ENCODE measurements around the gene STARD8.
"Not testable (repeated sequence)": the region's sequence is repeated elsewhere in the genome, so short reads cannot be mapped to it uniquely, and the experiment has no call there.

The STARD8 gene

DNA sequence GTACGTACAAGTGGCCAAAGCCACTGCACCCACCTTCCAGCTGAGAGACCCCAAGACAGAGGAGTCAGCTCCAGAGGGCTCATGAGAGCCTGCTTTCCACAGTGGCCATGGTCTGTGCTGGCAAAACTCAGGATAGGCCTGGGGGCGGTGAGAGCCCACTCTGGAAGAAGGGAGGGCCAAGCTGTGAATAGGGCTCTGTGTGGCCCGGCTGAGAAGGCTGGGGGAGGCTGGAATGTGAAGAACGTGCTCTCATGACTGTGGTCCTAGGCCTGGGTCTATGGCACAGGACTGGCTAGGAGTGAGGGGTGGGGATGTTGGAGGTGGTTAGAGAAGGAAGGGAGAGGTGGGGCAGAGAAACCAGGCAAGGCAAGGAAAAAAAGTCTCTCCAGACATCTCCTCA, 13.3 kb downstream of the STARD8 start:
- DNase-seq = no peak

DNA sequence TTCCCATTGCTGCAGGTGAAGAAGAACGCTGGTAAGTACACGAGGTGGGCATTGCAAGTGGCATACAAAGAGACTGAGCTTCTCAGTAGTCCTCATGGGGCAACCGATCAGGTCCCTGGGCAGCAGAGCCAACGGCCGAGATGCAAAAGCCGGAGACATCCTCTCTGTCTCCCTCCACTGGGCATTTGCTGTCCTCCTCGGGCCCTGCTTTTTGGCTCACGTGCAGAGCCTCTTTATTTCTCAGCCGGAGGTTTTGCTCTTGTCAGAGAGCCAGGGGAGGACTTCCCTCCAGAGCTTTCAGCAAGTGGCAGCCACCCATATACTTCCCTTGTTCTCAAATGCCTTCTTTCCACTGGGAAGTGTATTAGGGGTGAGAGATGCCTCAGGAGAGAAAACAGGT, 18.0 kb downstream of the STARD8 start:
- no peak for DNase-seq

DNA sequence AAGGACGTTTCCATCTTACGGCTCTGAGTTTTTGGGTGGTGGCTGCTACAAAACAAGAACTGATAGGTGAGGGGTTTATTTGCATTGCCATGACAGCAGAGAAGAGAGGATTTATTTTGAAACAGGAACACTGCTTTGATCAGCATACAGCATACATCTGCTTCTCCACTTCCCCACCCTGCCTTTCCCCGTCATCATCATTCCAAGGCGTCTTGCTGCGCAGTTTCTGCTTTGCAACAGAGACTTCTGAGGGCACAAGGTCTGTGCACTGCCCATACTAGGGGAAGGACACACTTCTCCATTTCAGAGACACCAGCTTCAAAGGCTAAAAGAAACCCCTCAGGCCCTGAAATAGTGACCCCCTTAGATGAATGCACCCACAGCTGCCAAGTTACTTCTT, 19.1 kb downstream of the STARD8 start:
- DNase-seq = no peak

DNA sequence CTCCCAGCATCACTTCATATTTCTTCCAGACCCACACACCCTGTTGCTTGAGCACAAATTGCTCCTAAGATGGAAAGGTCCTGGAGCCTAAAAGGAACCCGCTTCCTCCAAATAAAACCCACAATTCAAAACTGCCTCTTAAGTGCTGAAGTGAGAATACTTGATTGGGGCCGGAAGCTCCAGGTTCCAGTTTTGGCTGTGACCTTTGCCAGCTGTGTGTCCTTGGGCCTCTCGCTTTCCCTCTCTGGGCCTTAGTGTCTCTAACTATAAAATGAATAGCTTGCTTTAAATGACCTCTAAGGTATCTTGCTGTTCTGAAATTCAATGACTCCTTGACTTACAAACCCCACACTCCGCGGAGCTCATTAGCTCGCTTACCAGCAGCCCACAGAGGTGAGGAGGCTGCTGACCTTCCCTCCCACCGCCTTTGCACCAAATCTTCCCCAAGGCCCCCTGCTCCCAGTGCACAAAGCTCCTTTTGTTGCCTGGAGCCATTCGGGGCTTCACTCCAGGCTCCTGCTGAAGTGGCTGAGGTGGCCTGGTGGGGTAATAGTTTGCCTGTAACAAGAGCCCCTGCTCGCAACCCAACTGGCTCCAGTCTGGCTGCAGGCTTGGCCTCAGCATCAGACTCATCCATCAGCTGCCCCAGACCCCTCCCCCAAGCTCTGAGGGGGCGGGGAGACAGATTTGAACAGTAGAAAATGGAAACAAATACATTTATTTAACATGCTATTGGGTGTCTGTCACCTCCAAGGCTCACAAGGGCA, 21.8 kb downstream of the STARD8 start:
- DNase-seq = no peak

DNA sequence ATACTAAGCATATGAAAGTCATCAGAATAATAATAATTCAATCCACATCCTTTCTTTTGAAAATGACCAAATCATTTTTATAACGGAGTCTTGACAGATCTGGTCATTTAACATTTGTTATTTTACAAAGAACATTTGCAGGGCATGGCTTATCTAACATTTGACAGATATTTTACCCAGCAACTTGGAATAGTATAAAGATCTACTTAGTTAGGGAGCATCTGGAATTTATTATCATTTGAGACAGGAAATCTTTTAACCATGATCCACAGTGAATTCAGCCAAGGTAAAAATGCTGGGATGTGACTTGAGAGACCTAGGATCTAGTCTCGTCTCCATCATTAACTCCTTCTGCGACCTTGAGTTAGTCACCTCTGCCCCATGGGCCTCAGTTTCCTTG, 22.4 kb downstream of the STARD8 start:
- no peak for DNase-seq

DNA sequence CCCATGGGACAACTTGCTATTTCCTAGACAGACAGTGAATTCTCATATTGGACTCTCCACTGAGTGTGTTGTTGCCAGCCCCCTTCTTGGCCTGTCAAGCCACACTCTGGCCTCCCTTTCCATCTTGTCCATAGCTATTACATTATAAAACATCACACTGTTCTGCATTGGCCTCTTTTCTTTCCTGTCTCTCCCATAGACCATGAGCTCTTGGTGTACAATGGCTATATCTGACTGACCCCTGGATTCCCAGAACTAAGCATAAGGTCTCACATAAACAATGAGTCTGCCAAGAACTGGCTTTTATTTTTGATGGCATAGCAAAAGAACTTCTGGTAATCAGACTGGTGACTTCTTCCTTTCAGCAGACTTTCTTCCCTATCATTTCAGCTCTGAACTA, 23.8 kb downstream of the STARD8 start:
- DNase-seq = no peak

DNA sequence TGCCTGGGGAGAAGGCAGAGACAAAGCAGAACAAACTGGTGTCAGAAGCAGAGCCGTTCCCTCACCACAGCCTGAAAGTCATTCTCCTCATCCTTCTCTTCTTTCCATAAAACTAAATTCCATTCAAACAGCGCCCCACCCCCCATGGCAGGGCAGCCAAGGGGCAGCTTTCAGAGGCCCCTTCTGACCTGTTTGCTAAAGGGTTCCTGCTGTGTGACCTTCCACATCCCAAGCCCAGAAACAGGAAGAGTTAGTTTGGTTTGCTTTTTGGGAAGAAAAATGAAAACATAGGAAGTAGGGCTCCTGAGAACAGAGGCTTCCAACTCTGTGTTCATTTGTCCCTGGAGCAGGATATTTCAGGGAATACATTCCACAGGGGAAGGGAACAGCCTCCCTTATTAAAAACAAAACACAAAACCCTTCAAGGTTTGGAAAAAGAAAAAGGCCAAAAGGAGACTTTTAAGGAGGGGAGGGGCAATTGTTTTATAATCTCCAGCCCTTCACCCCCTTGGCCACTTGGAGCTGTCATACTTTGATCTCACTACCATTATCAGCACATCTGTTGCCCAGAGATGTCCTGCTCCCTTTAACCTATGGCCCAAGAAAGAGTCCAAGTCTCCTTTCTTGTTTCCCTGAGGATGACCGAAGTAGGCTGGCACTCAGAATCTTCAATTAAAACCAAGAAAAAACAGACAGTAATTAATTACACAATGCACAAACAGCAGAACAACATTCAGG, 25.3 kb downstream of the STARD8 start:
- no peak for DNase-seq

DNA sequence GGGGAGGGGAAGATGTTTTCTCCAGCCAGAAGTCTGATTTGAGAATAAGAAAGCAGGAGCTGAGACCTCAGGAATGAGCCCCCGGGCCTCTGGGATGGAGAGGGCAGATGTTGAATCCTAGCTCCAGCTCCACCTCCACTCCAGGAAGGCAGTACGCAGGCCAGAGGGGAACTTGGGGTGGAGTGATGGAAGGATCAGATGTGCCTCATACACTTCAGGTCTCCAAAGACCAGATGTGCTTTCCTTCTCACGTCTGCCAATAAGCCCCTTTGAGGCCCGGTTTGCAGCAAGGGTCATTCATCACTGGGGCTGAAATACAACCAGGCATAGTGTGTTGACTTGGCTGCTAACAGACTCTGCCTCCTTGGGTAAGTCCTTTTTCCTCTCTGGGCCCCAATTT, 28.1 kb downstream of the STARD8 start:
- no peak for DNase-seq

DNA sequence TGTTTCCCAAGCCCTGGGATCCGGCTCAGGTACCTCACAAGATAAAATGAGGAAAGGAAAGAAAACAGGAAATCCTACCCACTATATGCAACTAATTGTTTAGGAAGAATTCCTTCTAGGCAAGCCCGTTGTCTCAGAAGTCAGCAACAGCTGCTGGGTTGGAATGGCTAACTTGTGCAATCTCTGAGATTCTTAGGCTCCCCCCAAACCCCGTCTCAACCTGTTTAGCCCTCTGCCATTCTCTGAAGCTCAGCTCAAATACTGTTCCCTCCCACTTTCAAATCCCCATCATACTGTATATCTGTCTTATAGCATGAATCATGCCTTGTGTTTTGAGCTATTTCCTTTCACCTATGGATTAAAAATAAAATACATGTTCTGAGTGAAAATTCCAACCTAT, 28.9 kb downstream of the STARD8 start:
- DNase-seq = no peak

DNA sequence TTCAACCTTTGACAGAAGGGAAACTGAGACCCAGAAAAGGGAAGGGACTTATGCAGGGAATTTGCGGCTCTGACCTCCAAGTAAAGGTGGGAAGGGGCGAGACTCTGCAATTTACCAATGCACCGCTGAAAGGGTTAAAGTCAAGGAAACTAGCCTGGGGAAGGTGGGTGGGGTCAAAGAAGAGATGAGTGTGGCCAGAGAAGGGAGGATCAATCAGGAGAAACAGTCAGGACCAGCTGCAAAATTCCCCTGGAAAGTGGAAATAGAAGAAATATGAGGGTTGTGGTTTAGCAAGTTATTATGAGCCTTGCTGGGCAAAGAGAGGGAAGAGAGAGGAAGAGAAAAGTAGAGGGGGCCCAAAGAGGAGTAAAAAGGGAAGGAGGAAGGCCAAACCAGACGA, 30.5 kb downstream of the STARD8 start:
- DNase-seq = no peak

DNA sequence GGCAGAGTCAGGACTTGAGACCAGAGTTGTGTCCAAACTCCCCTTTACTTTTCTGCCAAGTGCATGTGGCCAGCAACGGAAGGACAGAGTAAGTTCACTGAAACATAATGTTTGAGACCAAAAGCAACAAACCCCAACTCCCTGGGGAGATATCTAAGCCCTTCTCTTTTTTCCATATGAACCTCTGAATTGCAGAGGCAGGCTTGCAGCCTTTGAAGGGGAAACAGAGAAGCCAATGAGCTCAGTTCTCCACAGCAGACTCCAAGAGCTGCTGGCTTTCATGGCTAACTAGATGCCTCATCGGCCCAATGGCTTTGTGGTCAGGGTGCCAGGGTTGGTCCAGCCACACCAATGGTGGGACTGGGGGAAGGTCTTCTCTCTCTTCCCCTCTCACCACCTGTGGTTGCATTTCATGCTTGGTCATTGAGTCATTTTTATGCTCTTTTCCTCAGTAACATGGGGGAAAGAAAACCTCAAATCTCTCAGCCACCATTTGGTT, 34.0 kb downstream of the STARD8 start:
- no peak for DNase-seq

DNA sequence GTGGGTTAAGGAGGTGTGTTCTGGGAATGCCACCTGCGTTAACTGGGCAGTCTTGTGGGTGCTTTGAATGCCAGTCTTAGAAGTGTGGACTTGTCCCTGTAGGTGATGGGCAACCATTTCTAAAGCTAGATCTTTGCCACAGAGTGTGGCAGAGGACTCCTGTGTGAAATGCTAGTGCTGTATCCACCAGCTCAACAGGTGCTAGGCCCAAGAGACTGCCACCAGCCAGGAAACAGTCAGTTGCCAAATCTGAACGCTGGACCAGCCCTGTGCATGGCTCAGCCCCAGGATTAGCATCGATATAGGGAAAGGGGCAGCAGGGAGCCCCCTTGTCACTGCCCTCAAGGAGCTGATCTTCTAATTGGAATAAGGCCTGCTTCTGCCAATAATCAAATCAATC, 35.3 kb downstream of the STARD8 start:
- no peak for DNase-seq

DNA sequence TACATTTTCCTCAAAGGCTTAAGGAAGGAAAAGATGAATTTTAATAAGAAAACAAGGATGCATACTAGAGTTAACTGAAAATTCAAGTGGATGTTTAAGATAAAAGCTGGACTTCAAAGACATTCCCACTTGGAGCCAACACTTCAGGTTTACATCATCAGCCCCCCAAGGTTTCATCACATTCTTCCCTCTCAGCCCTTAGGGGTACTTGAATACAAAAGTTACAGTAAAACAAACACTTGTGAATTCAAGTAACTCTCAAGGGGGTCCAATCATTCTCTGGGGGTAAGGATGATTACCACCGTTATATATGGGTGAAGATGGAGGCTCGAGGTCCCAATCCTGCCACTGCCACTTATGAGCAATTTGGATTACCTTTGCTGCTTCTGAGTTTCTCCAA, 36.1 kb downstream of the STARD8 start:
- no peak for DNase-seq

DNA sequence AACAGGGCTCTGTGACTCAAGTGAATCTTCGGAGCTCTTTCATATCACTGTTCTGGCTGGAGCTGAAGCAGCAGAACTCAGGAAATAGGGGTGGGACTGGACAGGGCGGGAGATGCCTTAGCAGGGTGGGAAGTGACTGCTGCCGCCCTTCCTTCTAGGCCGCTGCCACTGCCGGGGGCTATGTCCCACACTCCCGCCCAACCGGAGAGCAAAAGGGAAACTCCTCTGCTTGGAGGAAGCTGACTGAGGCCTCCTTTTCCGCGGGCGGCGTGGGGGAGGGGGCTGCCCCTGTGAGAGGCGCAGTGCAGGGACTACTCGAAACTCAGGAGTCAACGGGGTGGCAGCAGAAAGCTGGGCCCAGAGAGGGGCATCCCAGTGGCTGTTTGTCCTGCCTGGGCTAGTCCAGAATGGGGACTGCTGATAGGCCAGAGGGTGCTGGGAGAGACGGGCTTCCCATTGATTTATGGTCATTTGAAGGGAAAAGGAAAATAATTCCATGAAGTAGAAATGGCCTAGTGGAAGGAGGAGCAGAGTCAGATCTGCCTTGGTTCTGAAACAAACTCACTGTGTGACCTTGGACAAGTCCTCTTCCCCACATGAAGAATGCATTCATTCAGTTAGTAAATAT, 36.9 kb downstream of the STARD8 start:
- no peak for DNase-seq

DNA sequence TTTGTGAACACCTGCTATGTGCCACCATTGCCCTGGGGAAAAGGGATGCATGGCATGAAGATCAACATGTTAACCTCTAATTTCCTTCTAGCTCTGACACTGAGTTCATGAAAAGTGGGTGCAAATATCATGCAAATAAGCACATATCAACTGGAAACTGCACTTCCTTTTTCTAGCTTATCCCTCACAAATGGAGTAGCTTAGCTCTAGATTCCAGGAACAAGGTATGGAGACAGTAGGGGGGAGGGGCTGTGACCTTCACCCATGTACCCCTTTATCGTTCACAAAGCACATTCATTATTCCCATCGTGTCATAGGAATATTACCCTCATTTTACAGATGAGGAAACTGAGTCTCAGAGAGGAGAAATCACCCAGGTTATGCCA, 37.4 kb downstream of the STARD8 start:
- no peak for DNase-seq

DNA sequence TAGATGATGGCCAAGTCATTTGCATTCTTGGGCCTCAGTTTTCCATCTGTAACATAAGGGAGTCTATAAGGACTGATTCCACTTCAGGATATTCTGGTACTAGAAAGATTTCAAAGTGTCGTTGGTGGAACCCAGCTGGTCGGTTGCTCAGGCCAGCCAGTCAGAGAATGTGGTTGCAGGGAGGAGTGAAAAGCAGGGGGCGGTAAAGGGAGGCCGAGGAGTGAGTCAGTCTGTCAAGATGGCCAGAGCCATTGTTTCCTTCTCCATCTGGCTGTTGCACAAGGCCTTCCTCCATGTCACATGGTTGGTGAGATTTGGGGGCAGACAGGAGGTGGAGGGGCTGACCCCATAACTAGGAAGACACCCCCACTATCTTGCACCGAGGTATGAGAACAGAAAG, 38.2 kb downstream of the STARD8 start:
- no peak for DNase-seq

DNA sequence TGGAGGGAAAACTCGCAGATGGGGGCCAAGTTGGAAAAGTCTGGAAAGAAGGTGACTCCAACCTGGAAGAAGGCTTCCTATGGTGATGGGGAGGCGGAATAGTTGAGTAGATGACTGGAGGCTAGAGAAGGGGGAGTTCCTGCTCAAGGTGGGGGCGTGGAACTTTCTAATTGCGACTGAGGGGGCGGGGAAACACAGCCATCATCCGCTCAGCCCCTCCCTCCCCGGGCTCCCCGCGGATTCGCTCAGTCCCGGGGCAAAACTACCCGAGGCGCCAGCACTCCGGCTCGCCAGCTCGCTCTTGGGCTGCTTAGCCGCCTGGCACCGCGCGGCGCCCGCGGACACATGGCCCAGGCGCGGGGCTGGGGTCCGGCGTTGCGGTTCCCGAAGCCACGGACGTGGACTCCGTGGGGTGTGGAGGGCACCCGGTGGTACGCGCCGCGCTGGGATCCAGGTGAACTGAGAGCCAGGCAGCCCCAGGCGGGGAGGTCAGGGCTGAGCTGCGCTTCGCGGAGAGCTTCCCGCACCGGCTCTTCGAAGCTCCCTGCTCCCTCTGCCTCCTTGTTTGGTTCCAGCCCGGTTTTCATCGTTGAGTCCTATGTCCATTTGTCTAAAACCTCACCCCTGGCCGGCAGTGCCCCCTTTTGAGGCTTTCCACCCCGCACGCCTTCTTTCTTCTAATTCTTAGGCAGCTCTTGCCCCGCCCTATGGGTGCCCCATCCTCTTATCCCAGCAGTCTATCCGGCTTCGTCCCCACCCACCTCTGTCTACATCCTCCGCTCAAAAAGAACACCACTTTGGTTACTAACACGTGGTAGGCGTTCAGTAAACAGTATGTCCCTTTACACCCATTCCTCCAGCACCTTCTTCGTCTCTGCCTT, 38.9 kb downstream of the STARD8 start:
- DNase-seq = no peak

DNA sequence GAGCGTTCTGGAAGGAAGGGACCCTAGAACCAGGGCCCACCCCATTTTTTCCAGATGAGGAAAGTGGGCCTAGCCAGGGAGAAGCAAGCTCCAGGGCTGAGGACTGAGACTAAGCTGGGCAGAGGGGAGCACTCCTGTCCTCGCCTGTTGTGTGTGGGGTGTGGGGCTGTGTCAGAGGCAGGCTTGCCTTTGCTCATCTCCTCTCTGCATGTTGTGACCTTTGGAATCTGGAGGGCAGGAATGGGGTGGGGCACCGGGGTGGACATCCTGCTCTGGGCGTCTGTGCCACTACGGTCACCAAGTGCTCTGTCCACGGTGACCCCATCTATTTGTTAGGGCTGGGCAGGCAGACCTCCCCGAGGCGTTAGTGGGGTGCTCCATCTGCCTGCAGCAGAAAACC, 41.5 kb downstream of the STARD8 start:
- DNase-seq = not testable (repeated sequence)

DNA sequence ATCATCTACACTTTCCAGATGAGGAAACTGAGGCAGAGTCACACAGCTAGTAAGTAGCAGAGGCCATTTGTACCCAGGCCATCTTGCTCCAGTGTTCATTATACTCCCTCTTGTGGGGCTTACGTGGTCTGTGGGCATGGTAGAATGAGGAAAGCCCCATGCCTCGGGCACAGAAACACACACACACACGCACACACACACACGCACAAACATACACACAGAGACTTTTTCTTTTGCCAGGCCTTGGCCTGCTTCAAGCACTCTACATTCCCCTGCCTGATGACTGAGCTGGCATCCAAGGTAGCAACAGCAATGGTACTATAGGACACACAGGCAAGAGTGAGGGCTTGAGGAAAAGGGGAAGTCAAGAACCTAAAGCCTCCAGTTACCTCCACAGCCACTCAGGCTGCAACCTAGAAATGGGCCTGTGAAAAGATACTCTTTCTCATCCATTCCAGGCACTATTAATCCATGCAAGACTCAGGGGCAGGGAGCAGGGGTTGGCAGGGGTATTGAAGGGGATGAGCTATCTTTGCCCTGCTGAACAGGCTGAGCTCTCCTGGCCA, 43.6 kb downstream of the STARD8 start:
- DNase-seq = no peak

DNA sequence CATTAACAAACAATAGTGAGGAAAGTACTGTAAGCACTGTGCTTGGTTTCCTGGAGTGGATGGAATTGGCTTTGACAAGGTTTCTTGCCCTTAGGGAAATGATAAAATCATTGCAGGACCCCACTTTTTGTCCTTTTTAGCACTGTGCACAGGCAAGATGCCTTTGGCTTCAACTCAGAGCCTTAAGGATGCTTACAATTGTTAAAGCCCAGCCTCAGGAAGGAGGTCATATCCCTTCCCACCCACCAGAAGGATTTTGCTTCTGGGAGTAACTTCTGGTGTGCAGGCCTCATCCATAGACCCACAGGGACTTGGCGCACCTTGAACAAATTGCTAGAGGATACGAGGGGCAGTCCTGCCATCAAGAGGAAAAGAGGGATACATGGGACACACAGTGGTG, 44.5 kb downstream of the STARD8 start:
- DNase-seq = no peak

DNA sequence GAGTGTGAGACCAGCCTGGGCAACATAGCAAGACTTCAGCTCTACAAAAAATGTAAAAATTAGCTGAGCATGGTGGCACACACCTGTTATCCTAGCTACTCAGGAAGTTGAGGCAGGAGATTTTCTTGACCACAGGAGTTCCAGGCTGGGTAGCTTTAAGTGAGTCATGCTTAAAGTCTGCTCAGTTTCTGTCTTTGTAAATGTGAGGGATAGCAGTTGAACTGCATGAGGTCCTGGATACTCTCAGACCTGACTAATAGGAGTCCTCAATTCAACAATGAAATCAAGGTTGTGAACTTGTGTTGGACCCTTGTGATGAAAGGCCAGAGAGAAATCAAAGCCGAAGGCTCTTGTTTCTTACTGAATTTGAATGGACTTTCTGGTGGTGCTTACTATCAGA, 45.2 kb downstream of the STARD8 start:
- no peak for DNase-seq

Measured in cortex of kidney (tissue), 1 donor.